Neuronal stem cell (in vitro differentiated cells): ENCODE data around the gene CEP128.

Source experiments
- DNase-seq: peaks from one replicate; pipeline ENCODE4 v3.0.0-alpha.2; 2013; ENCODE audit warnings: low spot score
- H2AFZ ChIP-seq: one replicate; pipeline ENCODE4 v1.6.1; 2013; ENCODE audit warnings: mild to moderate bottlenecking, low read length, inconsistent platforms
- H2AK5ac ChIP-seq: 2 replicates; pipeline ENCODE4 v1.6.1; 2013; ENCODE audit warnings: low read depth, mild to moderate bottlenecking, inconsistent platforms, low read length, moderate library complexity, mixed read lengths
- H2BK120ac ChIP-seq: 2 replicates; pipeline ENCODE4 v1.6.1; 2013; ENCODE audit warnings: low read depth, mild to moderate bottlenecking, inconsistent platforms, low read length, moderate library complexity, mixed read lengths
- H2BK12ac ChIP-seq: one replicate; pipeline ENCODE4 v1.6.1; 2013; ENCODE audit warnings: low read length, inconsistent platforms
- H2BK15ac ChIP-seq: 2 replicates; pipeline ENCODE4 v1.6.1; 2013; ENCODE audit warnings: mild to moderate bottlenecking, low read length, inconsistent platforms, mixed read lengths
- H2BK5ac ChIP-seq: one replicate; pipeline ENCODE4 v1.6.1; 2013; ENCODE audit warnings: inconsistent platforms, mild to moderate bottlenecking, low read length, moderate library complexity
- H3K14ac ChIP-seq: one replicate; pipeline ENCODE4 v1.6.1; 2013; ENCODE audit warnings: low read length, inconsistent platforms
- H3K18ac ChIP-seq: 2 replicates; pipeline ENCODE4 v1.6.1; 2013; ENCODE audit warnings: low read length, inconsistent platforms
- H3K23ac ChIP-seq: 2 replicates; pipeline ENCODE4 v1.6.1; 2013; ENCODE audit warnings: low read depth, mild to moderate bottlenecking, mixed read lengths, low read length, inconsistent platforms; ENCODE audit not compliant: poor library complexity
- H3K27ac ChIP-seq: replicated peaks from 3 replicates; pipeline ENCODE4 v1.5.1; 2013; ENCODE audit warnings: low read length, inconsistent platforms
- H3K27me3 ChIP-seq, 3 experiments: 2 replicates each; pipeline ENCODE4 v1.6.1; 2013; ENCODE audit warnings: low read length in 3 of 3, mild to moderate bottlenecking in 2 of 3, inconsistent platforms in 1 of 3, low read depth in 1 of 3, mixed read lengths in 1 of 3, moderate library complexity in 1 of 3; ENCODE audit not compliant: control insufficient read depth in 3 of 3, insufficient read depth in 3 of 3
- H3K36me3 ChIP-seq, 2 donors: replicated peaks in 1 of 2; 2 replicates each; pipeline ENCODE4 v1.6.1; 2013; ENCODE audit warnings: low read length in 2 of 2; ENCODE audit not compliant: control insufficient read depth in 2 of 2, insufficient read depth in 2 of 2
- H3K4ac ChIP-seq: 2 replicates; pipeline ENCODE4 v1.6.1; 2013; ENCODE audit warnings: inconsistent platforms, mild to moderate bottlenecking, low read length, moderate library complexity
- H3K4me1 ChIP-seq, 2 donors: 1 replicate in 1 of 2; 2 replicates in 1 of 2; pipeline ENCODE4 v1.6.1; 2013; ENCODE audit warnings: low read length in 2 of 2, low read depth in 1 of 2; ENCODE audit not compliant: control insufficient read depth in 2 of 2, insufficient read depth in 1 of 2
- H3K4me2 ChIP-seq: one replicate; pipeline ENCODE4 v1.6.1; 2013; ENCODE audit warnings: mild to moderate bottlenecking, low read length, inconsistent platforms; ENCODE audit not compliant: insufficient read depth, poor library complexity, severe bottlenecking
- H3K4me3 ChIP-seq, 2 donors: 2 replicates each; pipeline ENCODE4 v1.5.1; 2013; ENCODE audit warnings: low read length in 2 of 2, mild to moderate bottlenecking in 2 of 2, inconsistent platforms in 1 of 2, moderate library complexity in 1 of 2
- H3K79me1 ChIP-seq: one replicate; pipeline ENCODE4 v1.6.1; 2013; ENCODE audit warnings: low read depth, mild to moderate bottlenecking, inconsistent platforms, low read length, moderate library complexity
- H3K9ac ChIP-seq: one replicate; pipeline ENCODE4 v1.6.1; 2013; ENCODE audit warnings: mild to moderate bottlenecking, low read depth, low read length, inconsistent platforms; ENCODE audit not compliant: poor library complexity
- H3K9me3 ChIP-seq, 2 donors: replicated peaks in 1 of 2; 2 replicates each; pipeline versions ENCODE3 to v1.6.1; 2013; ENCODE audit warnings: low read length in 2 of 2, mild to moderate bottlenecking in 2 of 2, inconsistent platforms in 1 of 2, low read depth in 1 of 2, mixed read lengths in 1 of 2, moderate library complexity in 1 of 2; ENCODE audit not compliant: control insufficient read depth in 2 of 2, insufficient read depth in 1 of 2
- H4K8ac ChIP-seq: one replicate; pipeline ENCODE4 v1.6.1; 2013; ENCODE audit warnings: low read depth, mild to moderate bottlenecking, inconsistent platforms, low read length, moderate library complexity
- H4K91ac ChIP-seq: one replicate; pipeline ENCODE4 v1.6.1; 2013; ENCODE audit warnings: low read length, low read depth, mild to moderate bottlenecking, inconsistent platforms; ENCODE audit not compliant: poor library complexity
- WGBS, 2 donors: extraction: QIAGEN DNeasy Blood & Tissue Kit; methylation state at CpG; one replicate each; pipeline ENCODE4 v1.1.7; 2013; ENCODE audit warnings: missing lambda C conversion rate in 2 of 2, mixed read lengths in 1 of 2; ENCODE audit not compliant: insufficient read length in 2 of 2, insufficient replicate concordance in 1 of 2; ENCODE audit errors: extremely low coverage in 2 of 2; 5-methylcytosine and 5-hydroxymethylcytosine counted together

The CEP128 gene

GRCh38 chr14:80751285-80751684 is 190.3 kb downstream of the CEP128 start:
- Histone ChIP-seq H3K4me1 (no peaks in the 10 kb centered on the region), H3K79me1 (no peaks in the 10 kb centered on the region), H3K4me2 (no peak overlapping the region), H4K8ac (no peak overlapping the region), H2BK15ac (no peak overlapping the region), H2BK12ac (no peak overlapping the region), H3K9me3 (no peaks in the 10 kb centered on the region), H3K14ac (no peak overlapping the region), H3K27me3 (no peaks in the 10 kb centered on the region), H3K4ac (no peak overlapping the region), H2BK5ac (no peak overlapping the region), H3K4me3 (no peak overlapping the region), H3K27ac (no peak overlapping the region), H3K23ac (no peak overlapping the region), H2AFZ (no peak overlapping the region), H3K36me3 (peaks cover 0 to 4% of the 10 kb centered on the region in 2 donors), H3K9ac (no peak overlapping the region), H3K18ac (no peak overlapping the region), H2AK5ac (no peak overlapping the region), H2BK120ac (no peak overlapping the region), H4K91ac (no peak overlapping the region)
- no peak for DNase-seq
- WGBS, 2 donors, result no CpG with 5 or more reads among the region's 1 CpG

GRCh38 chr14:80726211-80726610 is 215.3 kb downstream of the CEP128 start:
- no CpG with 5 or more reads among the region's 1 CpG for WGBS, 2 donors
- no peak overlapping the region for H3K9ac ChIP-seq
- H3K23ac ChIP-seq, result no peak overlapping the region

GRCh38 chr14:80718940-80719339 is 222.6 kb downstream of the CEP128 start:
- H3K27me3 ChIP-seq, result no peaks in the 10 kb centered on the region
- H3K4ac ChIP-seq, result no peak overlapping the region
- no peaks in the 10 kb centered on the region for H3K36me3 ChIP-seq
- no peak overlapping the region for H3K9ac ChIP-seq
- H3K4me1 ChIP-seq, result no peaks in the 10 kb centered on the region
- H2AK5ac ChIP-seq, result no peak overlapping the region
- H3K14ac ChIP-seq, result no peak overlapping the region
- H4K91ac ChIP-seq, result no peak overlapping the region
- H2BK15ac ChIP-seq, result no peak overlapping the region
- H3K9me3 ChIP-seq, result no peaks in the 10 kb centered on the region
- DNase-seq, result no peak
- no peak overlapping the region for H2AFZ ChIP-seq
- H2BK120ac ChIP-seq, result no peak overlapping the region
- no peak overlapping the region for H4K8ac ChIP-seq
- no peak overlapping the region for H2BK5ac ChIP-seq
- no CpG with 5 or more reads among the region's 1 CpG for WGBS, 2 donors
- H3K23ac ChIP-seq, result no peak overlapping the region
- H2BK12ac ChIP-seq, result no peak overlapping the region
- H3K18ac ChIP-seq, result no peak overlapping the region
- no peak overlapping the region for H3K4me2 ChIP-seq
- H3K79me1 ChIP-seq, result no peaks in the 10 kb centered on the region
- H3K27ac ChIP-seq, result no peak overlapping the region
- no peak overlapping the region for H3K4me3 ChIP-seq

More at GRCh38 chr14:80726211-80726610, 215.3 kb downstream of the CEP128 start:
- Histone ChIP-seq H3K79me1 (no peaks in the 10 kb centered on the region), H3K4me1 (no peaks in the 10 kb centered on the region), H3K36me3 (no peaks in the 10 kb centered on the region), H4K91ac (no peak overlapping the region), H2BK12ac (no peak overlapping the region), H2BK5ac (no peak overlapping the region), H3K27me3 (no peaks in the 10 kb centered on the region), H3K14ac (no peak overlapping the region), H3K27ac (no peak overlapping the region), H2BK15ac (no peak overlapping the region), H3K4ac (no peak overlapping the region), H4K8ac (no peak overlapping the region), H2BK120ac (no peak overlapping the region), H2AK5ac (no peak overlapping the region), H2AFZ (no peak overlapping the region), H3K4me3 (no peak overlapping the region), H3K9me3 (no peaks in the 10 kb centered on the region), H3K18ac (no peak overlapping the region), H3K4me2 (no peak overlapping the region)
- no peak for DNase-seq

- Histone ChIP-seq H3K9me3 (no peaks in the 10 kb centered on the region), H2BK5ac (no peak overlapping the region), H4K91ac (no peak overlapping the region), H2BK120ac (no peak overlapping the region), H3K23ac (no peak overlapping the region), H3K4me2 (no peak overlapping the region), H3K4me3 (no peak overlapping the region), H3K9ac (no peak overlapping the region), H3K4me1 (no peaks in the 10 kb centered on the region), H3K27ac (no peak overlapping the region), H3K79me1 (no peaks in the 10 kb centered on the region), H4K8ac (no peak overlapping the region), H3K27me3 (no peaks in the 10 kb centered on the region), H2AFZ (no peak overlapping the region), H2BK15ac (no peak overlapping the region), H3K14ac (no peak overlapping the region), H2AK5ac (no peak overlapping the region), H3K18ac (no peak overlapping the region), H3K36me3 (no peaks in the 10 kb centered on the region), H2BK12ac (no peak overlapping the region), H3K4ac (no peak overlapping the region)
- DNase-seq, result no peak
- WGBS, 2 donors, result 100% methylated on average over 1 of the region's 4 CpGs; no CpG with 5 or more reads in 1 of the 2 donors
These were observed 227.1 kb downstream of the CEP128 start for GRCh38 chr14:80714474-80714873.
